Activated CD4-positive, alpha-beta memory T cell treated with anti-CD3 and anti-CD28 coated beads, Interleukin-2, amount 10 ng/mL, durations not matched to agents 7 days and 5 days (primary cell): ENCODE data around the gene POLR2M. TPM values are rescaled to one million over a fixed set of nuclear protein-coding genes. Genes with fewer than 3 reads are reported as not detected.

Experiments used
- CTCF ChIA-PET: fragments of 350-600 bp; sonication (Branson Sonifier 250); formaldehyde crosslinking; loops from one replicate; lab custom pipeline; 2021; ENCODE audit warnings: antibody characterized with exemption, inconsistent platforms; lab: Charles Lee
- POLR2A ChIA-PET: fragments of 350-600 bp; sonication (Branson Sonifier 250); formaldehyde crosslinking; loops from one replicate; lab custom pipeline; 2021; ENCODE audit warnings: antibody characterized with exemption; lab: Charles Lee
- DNase-seq: peaks from one replicate; pipeline ENCODE4 v3.0.0-alpha.2; 2020
- H3K27ac Mint-ChIP-seq: one replicate; pipeline ENCODE4 v1.8.0; 2021; ENCODE audit warnings: mild to moderate bottlenecking, mixed read lengths
- H3K27me3 Mint-ChIP-seq: one replicate; pipeline ENCODE4 v1.8.0; 2021; ENCODE audit warnings: mixed read lengths
- H3K36me3 Mint-ChIP-seq: one replicate; pipeline ENCODE4 v1.8.0; 2021; ENCODE audit warnings: low read depth, mixed read lengths
- H3K4me1 Mint-ChIP-seq: one replicate; pipeline ENCODE4 v1.8.0; 2021; ENCODE audit warnings: mixed read lengths
- H3K4me3 Mint-ChIP-seq: one replicate; pipeline ENCODE4 v1.8.0; 2021; ENCODE audit warnings: mild to moderate bottlenecking, mixed read lengths
- H3K9me3 Mint-ChIP-seq: one replicate; pipeline ENCODE4 v1.8.0; 2021; ENCODE audit warnings: mixed read lengths
- total RNA-seq, 2 experiments: library from RNA; stranded (reverse); gene quantifications; one replicate each; pipeline ENCODE4 v1.2.3, GENCODE V29; 2021

The POLR2M gene
- total RNA-seq, 2 experiments from 2014 or later = 70.6 to 71.0 TPM

DNA sequence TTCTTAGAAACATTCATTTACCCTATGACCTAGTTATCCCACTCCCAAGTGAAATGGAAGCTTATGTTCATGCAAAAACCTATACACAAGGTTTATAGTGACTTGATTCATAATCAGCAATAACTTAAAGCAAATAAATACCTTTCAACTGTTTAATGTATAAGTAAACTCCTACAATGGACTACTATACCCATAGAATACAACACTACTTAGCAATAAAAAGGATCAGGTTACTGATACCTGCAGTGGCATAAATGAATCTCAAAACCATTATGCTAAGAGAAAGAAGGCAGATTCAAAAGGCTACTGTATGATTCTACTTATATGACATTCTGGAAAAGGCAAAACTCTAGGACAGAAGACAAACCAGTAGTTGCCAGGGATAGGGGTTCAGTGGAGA is 8.3 kb upstream of the POLR2M start:
- Mint-ChIP-seq H3K36me3 (no peaks in the 10 kb centered on the region), H3K4me3 (no peak overlapping the region), H3K4me1 (peaks cover 10% of the 10 kb centered on the region), H3K27ac (no peak overlapping the region), H3K9me3 (no peaks in the 10 kb centered on the region), H3K27me3 (peaks cover 12% of the 10 kb centered on the region)
- ChIA-PET POLR2A (no interaction called here), CTCF (no interaction called here)
- DNase-seq = no peak

- POLR2A ChIA-PET = no interaction called here
- no peak overlapping the region for H3K27ac Mint-ChIP-seq
- CTCF ChIA-PET = no interaction called here
- no peak for DNase-seq
- H3K36me3 Mint-ChIP-seq = no peaks in the 10 kb centered on the region
- H3K27me3 Mint-ChIP-seq = peaks cover 12% of the 10 kb centered on the region
- no peak overlapping the region for H3K4me3 Mint-ChIP-seq
- H3K9me3 Mint-ChIP-seq = no peaks in the 10 kb centered on the region
- peaks cover 17% of the 10 kb centered on the region for H3K4me1 Mint-ChIP-seq
Observed at GRCh38 chr15:57698991-57699390, 7.5 kb upstream of the POLR2M start.

GRCh38 chr15:57703387-57703786 is 3.1 kb upstream of the POLR2M start:
- peaks cover 45% of the 10 kb centered on the region for H3K4me1 Mint-ChIP-seq
- H3K27me3 Mint-ChIP-seq = peaks cover 6% of the 10 kb centered on the region
- H3K9me3 Mint-ChIP-seq = no peaks in the 10 kb centered on the region
- H3K36me3 Mint-ChIP-seq = peaks cover 7% of the 10 kb centered on the region
- CTCF ChIA-PET = no interaction called here
- DNase-seq = no peak
- no peak overlapping the region for H3K4me3 Mint-ChIP-seq
- POLR2A ChIA-PET = no interaction called here
- H3K27ac Mint-ChIP-seq = no peak overlapping the region

- Mint-ChIP-seq H3K27me3 (peaks cover 3% of the 10 kb centered on the region), H3K27ac (no peak overlapping the region), H3K4me3 (no peak overlapping the region), H3K9me3 (no peaks in the 10 kb centered on the region), H3K36me3 (peaks cover 18% of the 10 kb centered on the region), H3K4me1 (peaks cover 56% of the 10 kb centered on the region)
- ChIA-PET CTCF (no interaction called here), POLR2A (no interaction called here)
- no peak for DNase-seq
Observed at GRCh38 chr15:57704441-57704840, 2.1 kb upstream of the POLR2M start.

DNA sequence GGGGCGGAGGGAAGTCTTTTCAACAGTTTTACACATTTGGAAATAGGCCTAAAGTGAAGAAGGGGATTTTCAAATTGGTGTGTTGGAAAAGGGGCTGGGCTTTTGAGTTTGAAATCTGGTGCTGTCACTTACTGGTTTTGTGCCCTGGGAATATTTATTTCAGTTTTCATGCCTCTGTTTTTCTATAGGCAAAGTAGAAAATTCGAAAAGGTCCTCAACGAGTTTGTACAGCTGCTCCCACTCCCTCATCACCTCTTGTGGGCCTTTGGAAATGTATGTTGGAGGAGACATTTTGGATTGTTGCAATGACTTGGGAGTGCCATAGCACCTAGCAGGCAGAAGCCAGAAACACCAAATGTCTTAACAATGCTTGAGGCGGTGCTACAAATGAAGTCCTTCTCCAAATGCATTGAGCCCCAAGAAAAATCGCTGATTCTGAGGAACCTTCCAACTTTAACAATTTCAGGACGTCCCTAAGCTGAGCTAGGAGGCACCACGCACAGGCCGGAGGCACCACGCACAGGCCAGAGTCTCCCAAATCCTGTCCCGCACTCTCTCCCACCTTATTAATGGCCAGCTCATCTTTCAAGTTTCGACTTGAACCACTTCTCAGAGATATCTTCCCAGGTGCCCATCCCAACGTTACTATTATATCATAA is 639 bp upstream of the POLR2M start:
- Mint-ChIP-seq H3K9me3 (no peaks in the 10 kb centered on the region), H3K36me3 (peaks cover 32% of the 10 kb centered on the region), H3K27me3 (no peaks in the 10 kb centered on the region), H3K4me3 (peak overlapping the region; percentile 92), H3K27ac (peak overlapping the region; percentile 77), H3K4me1 (peaks cover 66% of the 10 kb centered on the region)
- no peak for DNase-seq
- ChIA-PET POLR2A (interaction anchor here (0.7 to 2.3 kb wide), 17 partner anchors 9 to 1460 kb away, joined by 3 to 8 read pairs (median 4); no protein-coding TSS in a partner anchor), CTCF (interaction anchor here (1.4 to 3.0 kb wide), 6 partner anchors 10 to 361 kb away, joined by 4 to 18 read pairs (median 6); no protein-coding TSS in a partner anchor)

DNA sequence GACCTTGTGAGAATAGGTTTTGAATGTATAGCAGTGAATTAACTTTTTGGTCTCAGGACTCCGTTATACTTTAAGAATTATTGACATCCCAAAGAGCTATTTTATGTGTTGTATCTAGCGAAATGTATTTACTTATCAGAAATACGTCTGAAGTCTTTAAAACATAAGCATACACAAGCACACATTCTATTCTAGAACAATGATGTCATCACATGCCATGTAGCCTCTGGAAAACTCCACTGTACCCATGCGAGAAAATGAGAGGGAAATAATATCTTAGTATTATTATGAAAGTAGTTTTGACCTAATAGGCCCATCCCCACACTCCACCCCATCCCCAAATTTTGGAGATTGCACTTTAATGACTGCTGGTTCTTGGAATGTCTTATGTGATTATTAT is 1.5 kb downstream of the POLR2M start:
- H3K4me1 Mint-ChIP-seq = peaks cover 73% of the 10 kb centered on the region
- no peaks in the 10 kb centered on the region for H3K27me3 Mint-ChIP-seq
- ChIA-PET CTCF (interaction anchor here (1.4 to 3.0 kb wide), 4 partner anchors 24 to 158 kb away, joined by 4 to 18 read pairs (median 8); no protein-coding TSS in a partner anchor), POLR2A (interaction anchor here (0.9 to 2.3 kb wide), 3 partner anchors 27 to 1463 kb away, joined by 3 to 5 read pairs (median 4); no protein-coding TSS in a partner anchor)
- H3K4me3 Mint-ChIP-seq = peak overlapping the region; percentile 92
- no peaks in the 10 kb centered on the region for H3K9me3 Mint-ChIP-seq
- no peak overlapping the region for H3K27ac Mint-ChIP-seq
- DNase-seq = no peak
- peaks cover 54% of the 10 kb centered on the region for H3K36me3 Mint-ChIP-seq

DNA sequence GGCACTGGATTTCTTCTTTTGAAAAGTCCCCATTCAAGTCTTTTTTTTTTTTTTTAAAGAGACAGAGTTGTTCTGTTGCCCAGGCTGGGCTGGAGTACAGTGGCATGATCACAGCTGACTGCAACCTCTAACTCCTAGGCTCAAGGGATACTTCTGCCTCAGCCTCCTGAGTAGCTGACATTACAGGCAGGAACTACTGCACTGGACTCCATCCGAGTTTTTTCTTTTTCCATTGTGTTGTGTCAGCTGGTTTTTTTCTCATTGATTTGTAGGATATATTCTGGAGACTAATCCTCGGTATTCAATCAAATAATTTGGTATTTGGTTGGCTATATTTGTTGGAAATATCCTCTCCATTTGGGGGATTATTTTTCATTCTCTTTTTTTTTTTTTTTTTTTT is 11.8 kb downstream of the POLR2M start:
- Mint-ChIP-seq H3K4me1 (peaks cover 1% of the 10 kb centered on the region), H3K27ac (no peak overlapping the region), H3K27me3 (no peaks in the 10 kb centered on the region), H3K9me3 (peaks cover 3% of the 10 kb centered on the region), H3K36me3 (peaks cover 58% of the 10 kb centered on the region), H3K4me3 (no peak overlapping the region)
- POLR2A ChIA-PET = no interaction called here
- CTCF ChIA-PET = interaction anchor here (1.1 kb wide), 1 partner anchor 14 kb away, joined by 9 read pairs; no protein-coding TSS in a partner anchor
- DNase-seq = no peak

DNA sequence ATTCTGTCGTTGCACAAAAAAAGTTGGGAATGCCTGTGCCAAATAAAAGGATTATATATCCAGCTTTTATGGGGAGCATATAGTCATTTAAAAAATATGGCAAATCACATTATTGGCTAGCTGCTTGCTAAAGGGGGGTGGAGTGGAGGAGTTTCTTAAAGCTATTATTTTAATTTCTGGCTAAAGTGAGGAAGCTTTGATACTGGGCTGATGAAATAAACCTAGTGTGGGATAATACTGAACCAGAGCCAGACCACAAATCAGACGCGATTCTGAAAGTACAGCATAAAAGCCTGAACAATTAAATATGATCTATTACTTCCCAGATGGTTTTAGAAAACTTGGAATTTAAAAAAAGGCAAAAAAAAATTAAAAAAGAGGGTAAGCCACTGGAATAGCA is 14.4 kb downstream of the POLR2M start:
- Mint-ChIP-seq H3K27ac (no peak overlapping the region), H3K27me3 (no peaks in the 10 kb centered on the region), H3K4me3 (no peak overlapping the region), H3K36me3 (peaks cover 46% of the 10 kb centered on the region), H3K9me3 (peaks cover 6% of the 10 kb centered on the region), H3K4me1 (peaks cover 5% of the 10 kb centered on the region)
- ChIA-PET POLR2A (interaction anchor here (1.8 to 2.1 kb wide), 2 partner anchors 7 to 14 kb away, joined by 4 to 7 read pairs; partner anchors contain the start of gene POLR2M), CTCF (interaction anchor here (0.8 to 1.8 kb wide), 2 partner anchors 11 to 14 kb away, joined by 4 to 5 read pairs; partner anchors contain the start of gene POLR2M)
- no peak for DNase-seq

- Mint-ChIP-seq H3K9me3 (peaks cover 4% of the 10 kb centered on the region), H3K27ac (no peak overlapping the region), H3K4me1 (peaks cover 5% of the 10 kb centered on the region), H3K36me3 (peaks cover 14% of the 10 kb centered on the region), H3K4me3 (no peak overlapping the region), H3K27me3 (no peaks in the 10 kb centered on the region)
- CTCF ChIA-PET = interaction anchor here (0.6 kb wide), 1 partner anchor 25 kb away, joined by 3 read pairs; no protein-coding TSS in a partner anchor
- DNase-seq = no peak
- POLR2A ChIA-PET = no interaction called here
Observed at GRCh38 chr15:57726411-57726810, 19.9 kb downstream of the POLR2M start.

DNA sequence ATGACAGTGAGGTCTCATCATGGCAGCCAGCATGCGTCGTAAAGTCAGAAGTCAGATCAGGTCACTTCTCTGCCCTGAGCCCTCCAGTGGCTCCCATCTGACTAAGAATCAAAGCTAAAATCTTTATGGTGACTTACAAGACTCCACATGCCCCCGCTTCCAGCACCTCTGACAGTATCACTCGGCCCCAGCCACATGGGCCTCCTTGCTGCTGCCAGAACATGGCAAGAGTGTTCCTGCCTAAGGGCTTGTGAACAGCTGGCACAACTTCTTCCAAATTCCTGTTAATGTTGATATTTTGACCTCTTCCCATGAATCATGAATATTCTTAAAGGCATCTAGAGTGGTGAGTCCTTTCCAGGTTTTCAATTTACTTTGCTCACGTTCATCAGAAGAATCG is 20.5 kb downstream of the POLR2M start:
- peaks cover 5% of the 10 kb centered on the region for H3K4me1 Mint-ChIP-seq
- no peaks in the 10 kb centered on the region for H3K27me3 Mint-ChIP-seq
- H3K9me3 Mint-ChIP-seq = peaks cover 4% of the 10 kb centered on the region
- no peak overlapping the region for H3K4me3 Mint-ChIP-seq
- ChIA-PET POLR2A (no interaction called here), CTCF (interaction anchor here (1.0 kb wide), 1 partner anchor 52 kb away, joined by 3 read pairs; no protein-coding TSS in a partner anchor)
- peaks cover 14% of the 10 kb centered on the region for H3K36me3 Mint-ChIP-seq
- H3K27ac Mint-ChIP-seq = no peak overlapping the region
- no peak for DNase-seq

GRCh38 chr15:57728436-57728835 is 21.9 kb downstream of the POLR2M start:
- no peak overlapping the region for H3K4me3 Mint-ChIP-seq
- CTCF ChIA-PET = no interaction called here
- no peak overlapping the region for H3K27ac Mint-ChIP-seq
- peaks cover 5% of the 10 kb centered on the region for H3K4me1 Mint-ChIP-seq
- DNase-seq = no peak
- H3K27me3 Mint-ChIP-seq = no peaks in the 10 kb centered on the region
- H3K9me3 Mint-ChIP-seq = peaks cover 4% of the 10 kb centered on the region
- POLR2A ChIA-PET = interaction anchor here (0.9 kb wide), 1 partner anchor 23 kb away, joined by 3 read pairs; no protein-coding TSS in a partner anchor
- peaks cover 5% of the 10 kb centered on the region for H3K36me3 Mint-ChIP-seq

- H3K36me3 Mint-ChIP-seq = no peaks in the 10 kb centered on the region
Observed at GRCh38 chr15:57730876-57731275, 24.4 kb downstream of the POLR2M start.

GRCh38 chr15:57731530-57732103 is 25.1 kb downstream of the POLR2M start:
- Mint-ChIP-seq H3K27ac (no peak overlapping the region), H3K36me3 (no peaks in the 10 kb centered on the region), H3K27me3 (no peaks in the 10 kb centered on the region), H3K4me1 (no peaks in the 10 kb centered on the region), H3K4me3 (no peak overlapping the region), H3K9me3 (no peaks in the 10 kb centered on the region)
- CTCF ChIA-PET = interaction anchor here (0.7 to 3.8 kb wide), 18 partner anchors 7 to 460 kb away, joined by 3 to 35 read pairs (median 6); partner anchors contain the start of gene POLR2M
- DNase-seq = no peak
- POLR2A ChIA-PET = no interaction called here

More at GRCh38 chr15:57730876-57731275, 24.4 kb downstream of the POLR2M start:
- CTCF ChIA-PET = interaction anchor here (0.6 to 3.8 kb wide), 5 partner anchors 12 to 340 kb away, joined by 3 to 27 read pairs (median 6); no protein-coding TSS in a partner anchor
- no peak overlapping the region for H3K4me3 Mint-ChIP-seq
- H3K9me3 Mint-ChIP-seq = no peaks in the 10 kb centered on the region
- DNase-seq = no peak
- no peak overlapping the region for H3K27ac Mint-ChIP-seq
- no peaks in the 10 kb centered on the region for H3K4me1 Mint-ChIP-seq
- no peaks in the 10 kb centered on the region for H3K27me3 Mint-ChIP-seq
- POLR2A ChIA-PET = interaction anchor here (0.8 kb wide), 1 partner anchor 25 kb away, joined by 3 read pairs; the partner anchor contains the start of gene POLR2M
